Measurements from ENCODE around the gene VAPA. TPM values are rescaled to one million over a fixed set of nuclear protein-coding genes. Genes with fewer than 3 reads are reported as not detected.

Gene VAPA
- total RNA-seq = 169 and 173 TPM in 2 replicates

GRCh38 chr18:9913526-9914333 lies at the start of gene VAPA:
Gene VAPA (plus strand): TSS chr18:9914016. CDS start chr18:9914257, 241 bp downstream.
- no peak for TF ChIP-seq CTCF (IDR thresholded peaks at IDR 0.05; ENCODE audit: insufficient read depth, low read length, poor library complexity, severe bottlenecking)
- Histone ChIP-seq H3K4me3 (ENCODE audit: low read depth, low read length) (peak within 1 kb of the TSS; percentile 78), H3K36me3 (ENCODE audit: control insufficient read depth, insufficient read depth, low read length) (no peaks in the 10 kb centered on the region), H3K27me3 (ENCODE audit: control insufficient read depth, insufficient read depth, low read length) (no peaks in the 10 kb centered on the region)
- peak; percentile 83 for DNase-seq (ENCODE audit: low read depth)

GRCh38 chr18:9865764-9866490 lies 47.9 kb upstream of the VAPA start:
- DNase-seq (ENCODE audit: low read depth) = no peak
- no peaks in the 10 kb centered on the region for H3K27me3 ChIP-seq (ENCODE audit: control insufficient read depth, insufficient read depth, low read length)
- H3K4me3 ChIP-seq (ENCODE audit: low read depth, low read length) = no peak overlapping the region
- TF ChIP-seq CTCF (IDR thresholded peaks at IDR 0.05; ENCODE audit: insufficient read depth, low read length, poor library complexity, severe bottlenecking) = no peak
- H3K36me3 ChIP-seq (ENCODE audit: control insufficient read depth, insufficient read depth, low read length) = no peaks in the 10 kb centered on the region

GRCh38 chr18:9866627-9867026 lies 47.2 kb upstream of the VAPA start:
- no peaks in the 10 kb centered on the region for H3K36me3 ChIP-seq (ENCODE audit: control insufficient read depth, insufficient read depth, low read length)
- no peak for TF ChIP-seq CTCF (IDR thresholded peaks at IDR 0.05; ENCODE audit: insufficient read depth, low read length, poor library complexity, severe bottlenecking)
- H3K4me3 ChIP-seq (ENCODE audit: low read depth, low read length) = no peak overlapping the region
- DNase-seq (ENCODE audit: low read depth) = no peak
- no peaks in the 10 kb centered on the region for H3K27me3 ChIP-seq (ENCODE audit: control insufficient read depth, insufficient read depth, low read length)

GRCh38 chr18:9867071-9867594 lies 46.7 kb upstream of the VAPA start:
- DNase-seq (ENCODE audit: low read depth) = no peak
- Histone ChIP-seq H3K27me3 (ENCODE audit: control insufficient read depth, insufficient read depth, low read length) (no peaks in the 10 kb centered on the region), H3K36me3 (ENCODE audit: control insufficient read depth, insufficient read depth, low read length) (no peaks in the 10 kb centered on the region), H3K4me3 (ENCODE audit: low read depth, low read length) (no peak overlapping the region)
- TF ChIP-seq CTCF (IDR thresholded peaks at IDR 0.05; ENCODE audit: insufficient read depth, low read length, poor library complexity, severe bottlenecking) = no peak

GRCh38 chr18:9868857-9869714 lies 44.7 kb upstream of the VAPA start:
- no peak for DNase-seq (ENCODE audit: low read depth)
- H3K27me3 ChIP-seq (ENCODE audit: control insufficient read depth, insufficient read depth, low read length) = no peaks in the 10 kb centered on the region
- TF ChIP-seq CTCF (IDR thresholded peaks at IDR 0.05; ENCODE audit: insufficient read depth, low read length, poor library complexity, severe bottlenecking) = no peak
- no peaks in the 10 kb centered on the region for H3K36me3 ChIP-seq (ENCODE audit: control insufficient read depth, insufficient read depth, low read length)
- no peak overlapping the region for H3K4me3 ChIP-seq (ENCODE audit: low read depth, low read length)
